ENCODE results near the gene AKR1C1.
"Not testable (repeated sequence)": the region's sequence is repeated elsewhere in the genome, so short reads cannot be mapped to it uniquely, and the experiment has no call there.

Gene AKR1C1

DNA sequence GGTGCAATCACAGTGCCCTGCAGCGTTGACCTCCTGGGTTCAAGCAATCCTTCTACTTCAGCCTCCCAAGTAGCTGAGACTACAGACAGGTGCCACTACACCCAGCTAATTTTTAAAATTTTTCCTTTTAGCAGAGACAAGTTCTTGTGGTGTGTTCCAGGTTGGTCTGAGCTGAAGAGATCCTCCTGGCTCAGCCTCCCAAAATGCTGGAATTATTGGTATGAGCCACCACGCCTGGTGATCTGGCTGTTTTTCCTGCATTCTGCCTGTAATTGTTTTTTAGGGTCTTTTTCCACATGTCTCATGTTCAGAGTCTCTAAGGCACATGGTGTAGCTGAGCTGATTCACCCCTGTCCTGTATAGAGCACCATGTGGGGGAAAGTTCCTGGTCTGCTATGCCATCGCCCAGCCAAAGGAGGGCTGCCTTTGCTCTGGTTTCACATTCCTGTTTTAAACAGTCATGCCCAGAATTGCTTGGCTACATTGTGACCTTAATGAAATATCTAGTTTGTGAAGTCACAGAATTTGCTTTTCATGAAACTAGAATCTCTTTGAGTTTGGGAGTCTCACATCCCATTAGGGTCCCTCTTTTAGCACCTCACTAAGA, 55.6 kb downstream of the AKR1C1 start:
- not testable (repeated sequence) for DNase-seq (ENCODE audit: low read depth)

DNA sequence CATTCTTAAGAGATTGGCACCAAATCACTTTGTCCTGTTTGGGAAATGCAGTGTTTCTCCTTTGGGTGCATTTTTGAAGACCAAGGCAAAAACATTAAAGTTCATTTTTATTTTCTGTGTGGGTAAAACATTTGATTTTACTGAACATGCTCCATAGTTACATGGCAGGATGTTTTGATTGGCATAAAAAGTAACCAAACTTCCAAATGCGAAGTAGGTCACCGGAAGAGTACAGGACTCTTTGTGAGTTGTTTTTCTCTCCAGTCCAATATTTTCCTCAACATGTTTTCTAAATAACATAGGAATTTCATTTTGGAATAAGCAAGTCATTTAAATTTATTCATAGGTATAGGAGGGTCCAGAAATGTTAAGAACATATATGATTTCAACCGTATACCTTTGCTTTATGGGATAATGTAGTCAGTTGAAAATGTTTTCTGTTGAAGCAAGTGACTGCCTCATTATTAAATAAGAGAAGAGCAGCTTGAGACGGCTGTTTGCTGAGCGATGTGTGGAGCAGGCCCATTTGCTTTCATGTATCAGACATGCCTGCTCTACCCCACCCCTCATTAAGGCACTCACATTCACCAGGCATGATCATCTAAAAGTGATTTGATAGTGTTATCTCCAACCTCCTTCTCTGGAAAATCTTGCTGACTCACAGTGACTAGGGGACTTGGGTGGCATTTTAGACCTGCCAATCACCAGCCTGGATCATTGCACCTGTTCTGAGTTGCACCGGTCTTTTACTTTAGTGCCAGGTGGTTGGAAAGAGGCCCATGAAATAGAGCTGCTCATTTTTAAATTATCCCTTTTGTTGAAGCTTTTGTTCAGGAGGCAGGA, 56.8 kb downstream of the AKR1C1 start:
- not testable (repeated sequence) for DNase-seq (ENCODE audit: low read depth)

GRCh38 chr10:5021624-5022290, 58.5 kb downstream of the AKR1C1 start:
- DNase-seq (ENCODE audit: low read depth), result not testable (repeated sequence)

GRCh38 chr10:5023177-5023805, 60.1 kb downstream of the AKR1C1 start:
- DNase-seq (ENCODE audit: low read depth), result no peak

- not testable (repeated sequence) for DNase-seq (ENCODE audit: low read depth)
Measured at GRCh38 chr10:5025461-5025881, 62.3 kb downstream of the AKR1C1 start.

- DNase-seq (ENCODE audit: low read depth), result no peak
Measured at GRCh38 chr10:5030989-5031388, 67.8 kb downstream of the AKR1C1 start.

DNA sequence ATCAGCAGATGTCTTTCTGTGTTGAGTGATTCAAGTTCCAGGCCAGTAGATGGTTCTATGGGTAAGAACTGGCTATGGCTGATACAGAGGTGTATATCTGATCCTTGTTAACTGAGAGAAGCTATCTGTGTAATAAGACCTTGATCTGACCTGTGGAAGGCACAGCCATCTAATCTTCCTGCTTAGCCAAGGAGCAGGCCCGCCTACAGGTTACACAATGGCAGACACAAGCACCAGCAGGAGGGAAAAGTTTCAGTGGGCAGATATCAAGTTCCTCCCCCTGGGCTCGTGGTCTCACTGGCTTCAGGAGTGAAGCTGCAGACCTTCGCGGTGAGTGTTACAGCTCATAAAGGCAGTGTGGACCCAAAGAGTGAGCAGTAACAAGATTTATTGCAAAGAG, 68.4 kb downstream of the AKR1C1 start:
- DNase-seq (ENCODE audit: low read depth), result not testable (repeated sequence)

- DNase-seq (ENCODE audit: low read depth), result not testable (repeated sequence)
Measured at GRCh38 chr10:5032444-5032843, 69.2 kb downstream of the AKR1C1 start.

Data from stimulated activated CD8-positive, alpha-beta memory T cell treated with anti-CD3 and anti-CD28 coated beads, Interleukin-4, amount 100 ng/mL, for 24 hours (primary cell).